Ishikawa (cell line): ENCODE data around the gene VPS51.

Source experiments
- CEBPB ChIP-seq: IDR thresholded peaks from 2 replicates; pipeline ENCODE4 v1.6.1; 2012
- CREB1 ChIP-seq: IDR thresholded peaks from 2 replicates; pipeline ENCODE4 v1.6.1; 2012; ENCODE audit warnings: low read depth
- EGR1 ChIP-seq: IDR thresholded peaks from 2 replicates; pipeline ENCODE4 v1.6.1; 2012
- EP300 ChIP-seq: IDR thresholded peaks from 2 replicates; pipeline ENCODE4 v1.6.1; 2012; ENCODE audit warnings: borderline replicate concordance
- FOXM1 ChIP-seq: IDR thresholded peaks from 2 replicates; pipeline ENCODE4 v1.6.1; 2012; ENCODE audit warnings: low read depth, borderline replicate concordance
- MAX ChIP-seq: IDR thresholded peaks from 2 replicates; pipeline ENCODE4 v1.6.1; 2012
- NFIC ChIP-seq: IDR thresholded peaks from 2 replicates; pipeline ENCODE4 v1.6.1; 2012
- RAD21 ChIP-seq: IDR thresholded peaks from 2 replicates; pipeline ENCODE4 v1.6.1; 2012; ENCODE audit warnings: low read depth
- REST ChIP-seq: IDR thresholded peaks from 2 replicates; pipeline ENCODE4 v1.6.1; 2012; ENCODE audit warnings: low read depth, mild to moderate bottlenecking
- TAF1 ChIP-seq: IDR thresholded peaks from 2 replicates; pipeline ENCODE4 v1.6.1; 2012; ENCODE audit warnings: low read depth, mild to moderate bottlenecking
- TCF12 ChIP-seq: IDR thresholded peaks from 2 replicates; pipeline ENCODE4 v1.6.1; 2012; ENCODE audit warnings: low read depth
- TEAD4 ChIP-seq: IDR thresholded peaks from 2 replicates; pipeline ENCODE4 v1.6.1; 2012
- USF1 ChIP-seq: IDR thresholded peaks from 2 replicates; pipeline ENCODE4 v1.6.1; 2012
- YY1 ChIP-seq: IDR thresholded peaks from 2 replicates; pipeline ENCODE4 v1.6.1; 2012; ENCODE audit warnings: low read depth
- ZBTB7A ChIP-seq: IDR thresholded peaks from 2 replicates; pipeline ENCODE4 v1.6.1; 2012; ENCODE audit warnings: low read depth

Gene VPS51

GRCh38 chr11:65129649-65130441, 33.8 kb downstream of the VPS51 start:
- TF ChIP-seq YY1: no peak
- TF ChIP-seq RAD21: no peak
- no peak for TF ChIP-seq REST
- no peak for TF ChIP-seq TEAD4
- no peak for TF ChIP-seq MAX
- TF ChIP-seq TCF12: no peak
- no peak for TF ChIP-seq CREB1
- no peak for TF ChIP-seq EP300
- TF ChIP-seq USF1: no peak
- no peak for TF ChIP-seq NFIC
- TF ChIP-seq EGR1: no peak
- no peak for TF ChIP-seq TAF1
- no peak for TF ChIP-seq CEBPB
- no peak for TF ChIP-seq FOXM1

GRCh38 chr11:65130631-65131416, 34.8 kb downstream of the VPS51 start:
- TF ChIP-seq EGR1 (no peak), TEAD4 (no peak), YY1 (no peak), FOXM1 (no peak), USF1 (no peak), NFIC (no peak), REST (no peak), ZBTB7A (no peak), MAX (no peak), RAD21 (no peak), EP300 (no peak), CEBPB (no peak), TCF12 (no peak)

GRCh38 chr11:65131417-65131776, 35.4 kb downstream of the VPS51 start:
- no peak for TF ChIP-seq YY1
- TF ChIP-seq USF1: no peak
- no peak for TF ChIP-seq NFIC
- no peak for TF ChIP-seq TAF1
- no peak for TF ChIP-seq REST
- no peak for TF ChIP-seq FOXM1
- no peak for TF ChIP-seq EP300
- TF ChIP-seq TEAD4: no peak
- no peak for TF ChIP-seq CREB1
- TF ChIP-seq EGR1: no peak
- TF ChIP-seq CEBPB: no peak
- no peak for TF ChIP-seq MAX
- TF ChIP-seq TCF12: no peak
- TF ChIP-seq ZBTB7A: no peak
- no peak for TF ChIP-seq RAD21
